ENCODE data around the gene ARHGAP31.

- TF ChIP-seq CTCF (IDR thresholded peaks at IDR 0.05; ENCODE audit: low read depth, low read length, poor library complexity, severe bottlenecking) = no peak
- no peak for TF ChIP-seq EZH2phosphoT487 (IDR thresholded peaks at IDR 0.05; ENCODE audit: borderline replicate concordance, low read length)
Measured at GRCh38 chr3:119364401-119364800, 70.2 kb downstream of the ARHGAP31 start.
